Measurements from ENCODE around the gene PLCB1.

- TF ChIP-seq CTCF (IDR thresholded peaks at IDR 0.05; ENCODE audit: borderline replicate concordance, extremely low read depth, low read length, poor library complexity, severe bottlenecking) (no peak), EZH2 (IDR thresholded peaks at IDR 0.05; ENCODE audit: borderline replicate concordance, low read depth, low read length, severe bottlenecking) (no peak)
Observed at GRCh38 chr20:8895472-8895871, 763.4 kb downstream of the PLCB1 start.
